ENCODE measurements around the gene RNF44.

The RNF44 gene

DNA sequence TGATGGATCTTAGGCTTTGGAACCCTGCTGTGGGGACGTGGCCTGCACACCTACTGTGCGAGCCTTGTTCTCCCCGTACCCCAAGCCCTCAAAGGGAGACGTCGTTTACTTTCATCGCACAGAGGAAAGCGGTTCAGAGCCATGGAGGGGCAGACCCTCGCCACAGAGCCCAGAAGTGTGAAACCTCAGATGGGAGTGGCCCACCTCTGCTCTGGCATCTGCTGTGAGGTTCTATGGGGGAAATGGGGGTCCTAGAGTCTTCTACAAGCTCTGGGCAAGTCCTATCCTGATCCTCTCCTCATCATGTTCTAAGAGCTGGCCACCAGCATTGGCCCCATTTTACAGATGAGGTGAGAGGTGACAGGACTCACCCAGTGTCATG lies 3.7 kb upstream of the RNF44 start:
- Histone ChIP-seq H3K27ac (ENCODE audit: low read depth, low read length) (peak overlapping the region; percentile 49), H3K4me1 (ENCODE audit: control insufficient read depth, low read depth, low read length) (peaks cover 11% of the 10 kb centered on the region), H3K4ac (ENCODE audit: low read depth, low read length) (peak overlapping the region; percentile 59), H3K36me3 (ENCODE audit: control insufficient read depth, insufficient read depth, low read length) (no peaks in the 10 kb centered on the region), H3K18ac (ENCODE audit: low read length) (peak overlapping the region; percentile 9), H2BK120ac (ENCODE audit: low read depth, low read length) (no peak overlapping the region), H4K8ac (ENCODE audit: low read depth, low read length) (no peak overlapping the region), H3K27me3 (ENCODE audit: insufficient read depth, low read length, poor library complexity) (no peaks in the 10 kb centered on the region), H3K23ac (ENCODE audit: low read length) (no peak overlapping the region), H4K5ac (ENCODE audit: low read length) (no peak overlapping the region), H3K4me3 (ENCODE audit: low read length) (no peak overlapping the region), H2AK5ac (ENCODE audit: low read length) (peak overlapping the region; percentile 34), H3K4me2 (ENCODE audit: low read length) (no peak overlapping the region), H3K79me2 (ENCODE audit: control insufficient read depth, insufficient read depth, low read length) (peaks cover 5% of the 10 kb centered on the region), H2BK5ac (ENCODE audit: low read length) (peak overlapping the region; percentile 34), H2BK15ac (replicated peaks; ENCODE audit: low read depth) (no peak overlapping the region), H3K56ac (ENCODE audit: low read length) (peak overlapping the region; percentile 85), H3K9ac (ENCODE audit: low read length) (peak overlapping the region; percentile 70), H3K79me1 (ENCODE audit: low read length) (no peaks in the 10 kb centered on the region)
- no peak for DNase-seq
- no CpG with 5 or more reads among the region's 8 CpGs for WGBS (ENCODE audit: extremely low coverage, insufficient coverage, low lambda C conversion rate)

DNA sequence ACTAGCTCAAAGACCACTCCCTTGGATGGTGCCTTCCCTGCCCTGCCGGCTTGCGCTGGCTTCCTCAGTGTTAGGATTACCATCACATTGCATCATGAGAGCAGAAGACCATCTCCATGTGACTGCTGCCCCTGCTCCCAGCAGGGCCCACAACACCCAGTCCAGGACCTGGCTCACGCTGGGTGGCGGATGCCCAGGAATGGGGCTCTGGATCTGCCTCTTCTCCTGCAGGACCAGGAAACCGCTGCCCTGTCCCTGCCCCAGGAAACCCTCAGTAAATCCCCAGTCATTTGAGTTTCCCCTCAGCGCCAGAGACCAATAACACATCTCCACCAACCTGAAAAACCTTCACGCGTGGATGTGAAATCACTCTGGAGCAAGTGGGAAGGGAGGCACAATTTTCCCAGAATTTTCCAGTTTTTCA lies 3.3 kb upstream of the RNF44 start:
- H3K79me2 ChIP-seq (ENCODE audit: control insufficient read depth, insufficient read depth, low read length), result peaks cover 10% of the 10 kb centered on the region
- peaks cover 11% of the 10 kb centered on the region for H3K4me1 ChIP-seq (ENCODE audit: control insufficient read depth, low read depth, low read length)
- no peak overlapping the region for H2BK15ac ChIP-seq (replicated peaks; ENCODE audit: low read depth)
- peak overlapping the region; percentile 50 for H3K56ac ChIP-seq (ENCODE audit: low read length)
- H2BK120ac ChIP-seq (ENCODE audit: low read depth, low read length), result no peak overlapping the region
- DNase-seq, result peak; percentile 51
- H3K27me3 ChIP-seq (ENCODE audit: insufficient read depth, low read length, poor library complexity), result no peaks in the 10 kb centered on the region
- no peaks in the 10 kb centered on the region for H3K36me3 ChIP-seq (ENCODE audit: control insufficient read depth, insufficient read depth, low read length)
- H3K4me3 ChIP-seq (ENCODE audit: low read length), result no peak overlapping the region
- H3K18ac ChIP-seq (ENCODE audit: low read length), result no peak overlapping the region
- H3K4ac ChIP-seq (ENCODE audit: low read depth, low read length), result peak overlapping the region; percentile 59
- no peak overlapping the region for H3K23ac ChIP-seq (ENCODE audit: low read length)
- no peak overlapping the region for H4K8ac ChIP-seq (ENCODE audit: low read depth, low read length)
- H3K4me2 ChIP-seq (ENCODE audit: low read length), result no peak overlapping the region
- no peaks in the 10 kb centered on the region for H3K79me1 ChIP-seq (ENCODE audit: low read length)
- H4K5ac ChIP-seq (ENCODE audit: low read length), result no peak overlapping the region
- no CpG with 5 or more reads among the region's 8 CpGs for WGBS (ENCODE audit: extremely low coverage, insufficient coverage, low lambda C conversion rate)
- H3K27ac ChIP-seq (ENCODE audit: low read depth, low read length), result no peak overlapping the region
- peak overlapping the region; percentile 17 for H2BK5ac ChIP-seq (ENCODE audit: low read length)
- peak overlapping the region; percentile 10 for H3K9ac ChIP-seq (ENCODE audit: low read length)
- H2AK5ac ChIP-seq (ENCODE audit: low read length), result peak overlapping the region; percentile 71

- no peak overlapping the region for H4K5ac ChIP-seq (ENCODE audit: low read length)
- no peak overlapping the region for H3K4me3 ChIP-seq (ENCODE audit: low read length)
- no peak overlapping the region for H2BK5ac ChIP-seq (ENCODE audit: low read length)
- H3K23ac ChIP-seq (ENCODE audit: low read length), result no peak overlapping the region
- no peak overlapping the region for H2BK120ac ChIP-seq (ENCODE audit: low read depth, low read length)
- H3K4me2 ChIP-seq (ENCODE audit: low read length), result no peak overlapping the region
- no peak overlapping the region for H2AK5ac ChIP-seq (ENCODE audit: low read length)
- no peaks in the 10 kb centered on the region for H3K36me3 ChIP-seq (ENCODE audit: control insufficient read depth, insufficient read depth, low read length)
- no peak overlapping the region for H3K56ac ChIP-seq (ENCODE audit: low read length)
- no peak overlapping the region for H3K27ac ChIP-seq (ENCODE audit: low read depth, low read length)
- H3K27me3 ChIP-seq (ENCODE audit: insufficient read depth, low read length, poor library complexity), result no peaks in the 10 kb centered on the region
- H3K79me1 ChIP-seq (ENCODE audit: low read length), result no peaks in the 10 kb centered on the region
- WGBS (ENCODE audit: extremely low coverage, insufficient coverage, low lambda C conversion rate), result no CpG with 5 or more reads among the region's 5 CpGs
- no peak overlapping the region for H3K4ac ChIP-seq (ENCODE audit: low read depth, low read length)
- H2BK15ac ChIP-seq (replicated peaks; ENCODE audit: low read depth), result no peak overlapping the region
- no peak overlapping the region for H3K18ac ChIP-seq (ENCODE audit: low read length)
- no peak for DNase-seq
- H3K4me1 ChIP-seq (ENCODE audit: control insufficient read depth, low read depth, low read length), result peaks cover 16% of the 10 kb centered on the region
- no peak overlapping the region for H4K8ac ChIP-seq (ENCODE audit: low read depth, low read length)
- H3K9ac ChIP-seq (ENCODE audit: low read length), result no peak overlapping the region
- H3K79me2 ChIP-seq (ENCODE audit: control insufficient read depth, insufficient read depth, low read length), result peaks cover 25% of the 10 kb centered on the region
These were observed 1.8 kb upstream of the RNF44 start for GRCh38 chr5:176538989-176539384.

DNA sequence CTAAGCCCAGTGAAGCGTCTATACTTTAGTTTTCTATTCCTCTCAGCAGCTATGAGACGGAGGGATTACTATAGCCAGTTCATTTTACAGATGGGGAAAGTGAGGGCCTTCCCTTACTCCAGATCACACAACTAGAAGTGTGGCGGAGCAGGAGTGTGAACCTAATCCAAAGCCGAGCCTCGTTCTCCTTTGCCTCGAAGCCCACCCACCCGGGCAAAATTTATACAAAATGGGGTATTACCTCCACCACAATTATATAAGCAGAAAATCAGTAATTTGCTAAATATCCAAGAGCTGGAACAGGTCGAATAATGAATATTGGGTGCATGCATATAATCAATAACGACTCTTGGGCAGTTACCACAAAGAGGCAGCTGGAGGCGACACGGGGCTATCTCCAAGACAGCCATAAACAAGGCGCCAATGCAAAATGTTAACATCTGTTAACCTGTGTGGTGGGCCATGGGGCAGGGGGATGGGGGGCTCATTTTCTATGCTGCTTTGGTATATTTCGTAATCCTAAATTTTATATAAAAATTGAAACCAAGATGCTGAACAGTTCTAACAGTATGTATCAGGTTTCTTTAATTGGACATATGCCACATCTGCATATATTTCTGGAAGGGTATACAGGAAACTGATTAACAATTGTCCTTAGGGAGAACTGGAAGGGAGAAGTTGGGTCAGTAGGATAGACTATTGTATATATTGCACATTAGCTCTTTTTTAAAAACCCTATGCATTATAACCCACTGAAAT lies 1.2 kb upstream of the RNF44 start:
- H2BK15ac ChIP-seq (replicated peaks; ENCODE audit: low read depth), result no peak overlapping the region
- no peak overlapping the region for H3K18ac ChIP-seq (ENCODE audit: low read length)
- peaks cover 16% of the 10 kb centered on the region for H3K4me1 ChIP-seq (ENCODE audit: control insufficient read depth, low read depth, low read length)
- no peak overlapping the region for H2BK120ac ChIP-seq (ENCODE audit: low read depth, low read length)
- no peak overlapping the region for H4K8ac ChIP-seq (ENCODE audit: low read depth, low read length)
- H3K27ac ChIP-seq (ENCODE audit: low read depth, low read length), result peak overlapping the region; percentile 79
- no peaks in the 10 kb centered on the region for H3K36me3 ChIP-seq (ENCODE audit: control insufficient read depth, insufficient read depth, low read length)
- no peak overlapping the region for H2BK5ac ChIP-seq (ENCODE audit: low read length)
- no CpG with 5 or more reads among the region's 13 CpGs for WGBS (ENCODE audit: extremely low coverage, insufficient coverage, low lambda C conversion rate)
- no peak overlapping the region for H3K4me3 ChIP-seq (ENCODE audit: low read length)
- no peaks in the 10 kb centered on the region for H3K27me3 ChIP-seq (ENCODE audit: insufficient read depth, low read length, poor library complexity)
- H4K5ac ChIP-seq (ENCODE audit: low read length), result no peak overlapping the region
- H3K9ac ChIP-seq (ENCODE audit: low read length), result peak overlapping the region; percentile 62
- H2AK5ac ChIP-seq (ENCODE audit: low read length), result no peak overlapping the region
- no peaks in the 10 kb centered on the region for H3K79me1 ChIP-seq (ENCODE audit: low read length)
- H3K23ac ChIP-seq (ENCODE audit: low read length), result no peak overlapping the region
- H3K4me2 ChIP-seq (ENCODE audit: low read length), result peak overlapping the region; percentile 71
- peaks cover 31% of the 10 kb centered on the region for H3K79me2 ChIP-seq (ENCODE audit: control insufficient read depth, insufficient read depth, low read length)
- H3K4ac ChIP-seq (ENCODE audit: low read depth, low read length), result no peak overlapping the region
- H3K56ac ChIP-seq (ENCODE audit: low read length), result peak overlapping the region; percentile 35
- DNase-seq, result peak; percentile 45

DNA sequence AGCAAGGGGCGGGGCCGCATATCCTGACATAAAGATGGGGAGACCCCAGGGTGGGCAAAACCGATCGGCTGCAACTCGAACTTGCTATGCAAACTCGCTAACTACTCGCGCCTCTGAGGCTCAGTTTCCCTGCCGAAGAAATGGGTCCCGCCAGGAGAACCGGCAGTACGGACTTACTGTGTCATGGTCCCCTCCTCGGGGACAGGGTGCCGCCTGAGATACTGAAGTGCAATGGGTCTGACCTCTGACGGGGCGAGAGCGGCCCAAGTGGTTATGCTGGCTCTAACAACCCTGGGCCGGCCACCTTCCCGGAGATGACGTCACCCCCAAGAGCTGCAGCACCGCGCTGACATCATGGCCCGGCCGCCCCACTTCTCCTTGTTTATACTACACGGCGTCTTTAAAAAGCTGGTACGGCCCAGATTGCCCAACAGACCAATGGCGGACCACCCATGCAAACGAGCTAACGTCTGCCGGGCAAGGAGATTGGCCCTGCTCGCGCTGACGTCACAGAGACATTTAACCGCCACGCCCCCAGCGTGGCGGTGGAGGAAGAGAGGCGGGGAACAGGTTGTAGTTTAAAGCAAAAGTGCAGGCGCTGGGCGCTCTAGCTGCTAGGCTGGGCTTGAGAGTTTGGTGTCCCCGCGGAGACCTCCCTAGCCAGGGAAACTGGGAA lies 490 bp upstream of the RNF44 start:
- Histone ChIP-seq H2BK120ac (ENCODE audit: low read depth, low read length) (no peak overlapping the region), H3K27me3 (ENCODE audit: insufficient read depth, low read length, poor library complexity) (no peaks in the 10 kb centered on the region), H2AK5ac (ENCODE audit: low read length) (no peak overlapping the region), H3K9ac (ENCODE audit: low read length) (peak overlapping the region; percentile 86), H3K4ac (ENCODE audit: low read depth, low read length) (no peak overlapping the region), H3K4me3 (ENCODE audit: low read length) (peak overlapping the region; percentile 94), H3K4me1 (ENCODE audit: control insufficient read depth, low read depth, low read length) (peaks cover 16% of the 10 kb centered on the region), H3K23ac (ENCODE audit: low read length) (peak overlapping the region; percentile 69), H2BK5ac (ENCODE audit: low read length) (peak overlapping the region; percentile 92), H3K36me3 (ENCODE audit: control insufficient read depth, insufficient read depth, low read length) (no peaks in the 10 kb centered on the region), H3K79me1 (ENCODE audit: low read length) (peaks cover 3% of the 10 kb centered on the region), H3K27ac (ENCODE audit: low read depth, low read length) (peak overlapping the region; percentile 88), H2BK15ac (replicated peaks; ENCODE audit: low read depth) (no peak overlapping the region), H4K8ac (ENCODE audit: low read depth, low read length) (no peak overlapping the region), H3K56ac (ENCODE audit: low read length) (peak overlapping the region; percentile 97), H4K5ac (ENCODE audit: low read length) (no peak overlapping the region), H3K4me2 (ENCODE audit: low read length) (peak overlapping the region; percentile 98), H3K18ac (ENCODE audit: low read length) (peak overlapping the region; percentile 51), H3K79me2 (ENCODE audit: control insufficient read depth, insufficient read depth, low read length) (peaks cover 38% of the 10 kb centered on the region)
- no CpG with 5 or more reads among the region's 43 CpGs for WGBS (ENCODE audit: extremely low coverage, insufficient coverage, low lambda C conversion rate)
- peak; percentile 100 for DNase-seq

Data from mesendoderm (in vitro differentiated cells).